HEK293 (cell line): ENCODE data around the gene SLX4.

Experiments
- BCL11A ChIP-seq: fragments of 450-650 bp; formaldehyde crosslinking; IDR thresholded peaks from 2 replicates; pipeline ENCODE4 v1.5.1; 2016; ENCODE audit warnings: low read depth, missing biosample characterization, missing genetic modification characterization
- GFI1B ChIP-seq: fragments of 450-650 bp; formaldehyde crosslinking; IDR thresholded peaks from 2 replicates; pipeline ENCODE4 v1.5.1; 2016; ENCODE audit warnings: missing biosample characterization, missing genetic modification characterization
- GLIS1 ChIP-seq: fragments of 450-650 bp; formaldehyde crosslinking; IDR thresholded peaks from 2 replicates; pipeline ENCODE4 v1.5.1; 2016; ENCODE audit warnings: missing biosample characterization, missing genetic modification characterization
- HOXA7 ChIP-seq: sonication (generic); formaldehyde crosslinking; IDR thresholded peaks from 2 replicates; pipeline ENCODE4 v1.8.1; 2022; ENCODE audit warnings: missing genetic modification reagents, borderline replicate concordance
- MEIS1 ChIP-seq: sonication (generic); formaldehyde crosslinking; IDR thresholded peaks from 2 replicates; pipeline ENCODE4 v1.8.1; 2022; ENCODE audit warnings: missing genetic modification reagents, mild to moderate bottlenecking, borderline replicate concordance
- OVOL3 ChIP-seq: fragments of 450-650 bp; formaldehyde crosslinking; IDR thresholded peaks from 2 replicates; pipeline ENCODE4 v1.5.1; 2016; ENCODE audit warnings: missing biosample characterization, missing genetic modification characterization
- REPIN1 ChIP-seq: fragments of 450-650 bp; formaldehyde crosslinking; IDR thresholded peaks from 2 replicates; pipeline ENCODE4 v1.5.1; 2017; ENCODE audit warnings: missing biosample characterization, missing genetic modification characterization, low read depth
- SCRT2 ChIP-seq: fragments of 450-650 bp; formaldehyde crosslinking; IDR thresholded peaks from 2 replicates; pipeline ENCODE4 v1.5.1; 2016; ENCODE audit warnings: missing biosample characterization, missing genetic modification characterization
- ZBTB48 ChIP-seq: fragments of 450-650 bp; formaldehyde crosslinking; IDR thresholded peaks from 2 replicates; pipeline ENCODE4 v1.5.1; 2016; ENCODE audit warnings: missing biosample characterization, missing genetic modification characterization
- ZNF132 ChIP-seq: fragments of 450-650 bp; formaldehyde crosslinking; IDR thresholded peaks from 2 replicates; pipeline ENCODE4 v1.5.1; 2017; ENCODE audit warnings: missing biosample characterization, missing genetic modification characterization, borderline replicate concordance
- ZNF16 ChIP-seq: fragments of 450-650 bp; formaldehyde crosslinking; IDR thresholded peaks from 2 replicates; pipeline ENCODE4 v1.5.1; 2016; ENCODE audit warnings: low read depth, missing biosample characterization, missing genetic modification characterization
- ZNF2 ChIP-seq: fragments of 450-650 bp; formaldehyde crosslinking; IDR thresholded peaks from 2 replicates; pipeline ENCODE4 v1.5.1; 2016; ENCODE audit warnings: missing biosample characterization, missing genetic modification characterization
- ZNF221 ChIP-seq: fragments of 450-650 bp; formaldehyde crosslinking; IDR thresholded peaks from 2 replicates; pipeline ENCODE4 v1.5.1; 2017; ENCODE audit warnings: missing biosample characterization, missing genetic modification characterization, borderline replicate concordance
- ZNF223 ChIP-seq: fragments of 450-650 bp; formaldehyde crosslinking; IDR thresholded peaks from 2 replicates; pipeline ENCODE4 v1.5.1; 2016; ENCODE audit warnings: missing biosample characterization, missing genetic modification characterization
- ZNF335 ChIP-seq: fragments of 450-650 bp; formaldehyde crosslinking; conservative IDR thresholded peaks from 2 replicates; pipeline ENCODE4 v1.5.1; 2016; ENCODE audit warnings: missing biosample characterization, missing genetic modification characterization
- ZNF426 ChIP-seq: fragments of 450-650 bp; formaldehyde crosslinking; IDR thresholded peaks from 2 replicates; pipeline ENCODE4 v1.5.1; 2017; ENCODE audit warnings: missing biosample characterization, missing genetic modification characterization, mild to moderate bottlenecking, inconsistent platforms, moderate library complexity
- ZNF514 ChIP-seq: fragments of 450-650 bp; formaldehyde crosslinking; IDR thresholded peaks from 2 replicates; pipeline ENCODE4 v1.5.1; 2016; ENCODE audit warnings: missing biosample characterization, missing genetic modification characterization
- ZNF530 ChIP-seq: fragments of 450-650 bp; formaldehyde crosslinking; IDR thresholded peaks from 2 replicates; pipeline ENCODE4 v1.5.1; 2016; ENCODE audit warnings: low read depth, missing biosample characterization, missing genetic modification characterization
- ZNF747 ChIP-seq: fragments of 450-650 bp; formaldehyde crosslinking; IDR thresholded peaks from 2 replicates; pipeline ENCODE4 v1.5.1; 2016; ENCODE audit warnings: missing biosample characterization, missing genetic modification characterization
- ZNF768 ChIP-seq: fragments of 450-650 bp; formaldehyde crosslinking; IDR thresholded peaks from 2 replicates; pipeline ENCODE4 v1.5.1; 2018; ENCODE audit warnings: missing biosample characterization, mild to moderate bottlenecking, missing genetic modification characterization
- TF ChIP-seq, protein P1 (sequence below): fragments of 450-650 bp; formaldehyde crosslinking; IDR thresholded peaks from 2 replicates; pipeline ENCODE4 v1.5.1; 2017; ENCODE audit warnings: missing biosample characterization, missing genetic modification characterization
- TF ChIP-seq, protein P2 (sequence below): fragments of 450-650 bp; IDR thresholded peaks from 2 replicates; pipeline ENCODE4 v1.5.1; 2018; ENCODE audit warnings: missing biosample characterization, missing genetic modification characterization
- TF ChIP-seq, protein P3 (sequence below): fragments of 450-650 bp; formaldehyde crosslinking; IDR thresholded peaks from 2 replicates; pipeline ENCODE4 v1.5.1; 2016; ENCODE audit warnings: missing biosample characterization, missing genetic modification characterization, borderline replicate concordance
- TF ChIP-seq, protein P4 (sequence below): fragments of 450-650 bp; formaldehyde crosslinking; conservative IDR thresholded peaks from 2 replicates; pipeline ENCODE4 v1.5.1; 2016; ENCODE audit warnings: low read depth, missing biosample characterization, missing genetic modification characterization
- TF ChIP-seq, protein P5 (sequence below): fragments of 450-650 bp; formaldehyde crosslinking; IDR thresholded peaks from 2 replicates; pipeline ENCODE4 v1.5.1; 2016; ENCODE audit warnings: missing biosample characterization, missing genetic modification characterization

SLX4 gene

DNA sequence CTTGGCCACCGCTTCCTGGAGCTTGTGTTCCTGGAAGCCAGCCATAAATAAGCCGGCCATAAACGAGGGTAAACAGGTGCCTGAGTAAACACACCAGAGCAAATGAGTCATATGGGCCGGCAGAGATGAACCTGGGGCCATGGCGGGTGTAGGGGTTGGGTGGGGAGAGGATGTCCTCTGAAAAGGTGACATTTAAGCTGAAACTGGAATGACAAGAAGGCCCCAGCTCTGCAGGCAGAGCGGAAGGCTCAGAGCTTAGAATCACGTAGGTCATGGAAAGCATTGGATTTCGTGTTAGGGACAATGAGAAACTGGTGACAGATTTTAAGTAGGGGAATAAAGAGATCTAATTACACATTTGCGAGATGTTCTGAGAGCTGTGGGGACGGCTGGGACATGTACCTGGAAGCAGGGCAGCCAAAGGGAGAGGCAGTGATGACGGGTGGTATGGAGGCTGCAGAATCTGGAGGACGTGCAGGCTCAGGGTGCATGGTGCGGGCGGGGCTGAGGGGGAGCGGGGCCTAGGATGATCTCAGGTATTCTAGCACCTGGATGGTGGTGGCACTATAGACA, 35.0 kb upstream of the SLX4 start (continued):
- TF ChIP-seq, protein P1, sequence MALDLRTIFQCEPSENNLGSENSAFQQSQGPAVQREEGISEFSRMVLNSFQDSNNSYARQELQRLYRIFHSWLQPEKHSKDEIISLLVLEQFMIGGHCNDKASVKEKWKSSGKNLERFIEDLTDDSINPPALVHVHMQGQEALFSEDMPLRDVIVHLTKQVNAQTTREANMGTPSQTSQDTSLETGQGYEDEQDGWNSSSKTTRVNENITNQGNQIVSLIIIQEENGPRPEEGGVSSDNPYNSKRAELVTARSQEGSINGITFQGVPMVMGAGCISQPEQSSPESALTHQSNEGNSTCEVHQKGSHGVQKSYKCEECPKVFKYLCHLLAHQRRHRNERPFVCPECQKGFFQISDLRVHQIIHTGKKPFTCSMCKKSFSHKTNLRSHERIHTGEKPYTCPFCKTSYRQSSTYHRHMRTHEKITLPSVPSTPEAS (tag by site-specific recombination) = no peak
- TF ChIP-seq GFI1B (tag by site-specific recombination) = no peak
- TF ChIP-seq BCL11A (tag by site-specific recombination) = no peak
- TF ChIP-seq SCRT2 (tag by site-specific recombination) = peak; percentile 98
- TF ChIP-seq ZNF335 (tag by site-specific recombination) = peak; percentile 57; the same call in 1 of the 2 replicates
- no peak for TF ChIP-seq OVOL3 (tag by site-specific recombination)
- TF ChIP-seq REPIN1 (tag by site-specific recombination) = no peak
- TF ChIP-seq, protein P2, sequence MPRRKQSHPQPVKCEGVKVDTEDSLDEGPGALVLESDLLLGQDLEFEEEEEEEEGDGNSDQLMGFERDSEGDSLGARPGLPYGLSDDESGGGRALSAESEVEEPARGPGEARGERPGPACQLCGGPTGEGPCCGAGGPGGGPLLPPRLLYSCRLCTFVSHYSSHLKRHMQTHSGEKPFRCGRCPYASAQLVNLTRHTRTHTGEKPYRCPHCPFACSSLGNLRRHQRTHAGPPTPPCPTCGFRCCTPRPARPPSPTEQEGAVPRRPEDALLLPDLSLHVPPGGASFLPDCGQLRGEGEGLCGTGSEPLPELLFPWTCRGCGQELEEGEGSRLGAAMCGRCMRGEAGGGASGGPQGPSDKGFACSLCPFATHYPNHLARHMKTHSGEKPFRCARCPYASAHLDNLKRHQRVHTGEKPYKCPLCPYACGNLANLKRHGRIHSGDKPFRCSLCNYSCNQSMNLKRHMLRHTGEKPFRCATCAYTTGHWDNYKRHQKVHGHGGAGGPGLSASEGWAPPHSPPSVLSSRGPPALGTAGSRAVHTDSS (tag by site-specific recombination) = no peak
- no peak for TF ChIP-seq ZNF768 (tag by site-specific recombination)
- TF ChIP-seq ZNF132 (tag by site-specific recombination) = no peak
- TF ChIP-seq, protein P3, sequence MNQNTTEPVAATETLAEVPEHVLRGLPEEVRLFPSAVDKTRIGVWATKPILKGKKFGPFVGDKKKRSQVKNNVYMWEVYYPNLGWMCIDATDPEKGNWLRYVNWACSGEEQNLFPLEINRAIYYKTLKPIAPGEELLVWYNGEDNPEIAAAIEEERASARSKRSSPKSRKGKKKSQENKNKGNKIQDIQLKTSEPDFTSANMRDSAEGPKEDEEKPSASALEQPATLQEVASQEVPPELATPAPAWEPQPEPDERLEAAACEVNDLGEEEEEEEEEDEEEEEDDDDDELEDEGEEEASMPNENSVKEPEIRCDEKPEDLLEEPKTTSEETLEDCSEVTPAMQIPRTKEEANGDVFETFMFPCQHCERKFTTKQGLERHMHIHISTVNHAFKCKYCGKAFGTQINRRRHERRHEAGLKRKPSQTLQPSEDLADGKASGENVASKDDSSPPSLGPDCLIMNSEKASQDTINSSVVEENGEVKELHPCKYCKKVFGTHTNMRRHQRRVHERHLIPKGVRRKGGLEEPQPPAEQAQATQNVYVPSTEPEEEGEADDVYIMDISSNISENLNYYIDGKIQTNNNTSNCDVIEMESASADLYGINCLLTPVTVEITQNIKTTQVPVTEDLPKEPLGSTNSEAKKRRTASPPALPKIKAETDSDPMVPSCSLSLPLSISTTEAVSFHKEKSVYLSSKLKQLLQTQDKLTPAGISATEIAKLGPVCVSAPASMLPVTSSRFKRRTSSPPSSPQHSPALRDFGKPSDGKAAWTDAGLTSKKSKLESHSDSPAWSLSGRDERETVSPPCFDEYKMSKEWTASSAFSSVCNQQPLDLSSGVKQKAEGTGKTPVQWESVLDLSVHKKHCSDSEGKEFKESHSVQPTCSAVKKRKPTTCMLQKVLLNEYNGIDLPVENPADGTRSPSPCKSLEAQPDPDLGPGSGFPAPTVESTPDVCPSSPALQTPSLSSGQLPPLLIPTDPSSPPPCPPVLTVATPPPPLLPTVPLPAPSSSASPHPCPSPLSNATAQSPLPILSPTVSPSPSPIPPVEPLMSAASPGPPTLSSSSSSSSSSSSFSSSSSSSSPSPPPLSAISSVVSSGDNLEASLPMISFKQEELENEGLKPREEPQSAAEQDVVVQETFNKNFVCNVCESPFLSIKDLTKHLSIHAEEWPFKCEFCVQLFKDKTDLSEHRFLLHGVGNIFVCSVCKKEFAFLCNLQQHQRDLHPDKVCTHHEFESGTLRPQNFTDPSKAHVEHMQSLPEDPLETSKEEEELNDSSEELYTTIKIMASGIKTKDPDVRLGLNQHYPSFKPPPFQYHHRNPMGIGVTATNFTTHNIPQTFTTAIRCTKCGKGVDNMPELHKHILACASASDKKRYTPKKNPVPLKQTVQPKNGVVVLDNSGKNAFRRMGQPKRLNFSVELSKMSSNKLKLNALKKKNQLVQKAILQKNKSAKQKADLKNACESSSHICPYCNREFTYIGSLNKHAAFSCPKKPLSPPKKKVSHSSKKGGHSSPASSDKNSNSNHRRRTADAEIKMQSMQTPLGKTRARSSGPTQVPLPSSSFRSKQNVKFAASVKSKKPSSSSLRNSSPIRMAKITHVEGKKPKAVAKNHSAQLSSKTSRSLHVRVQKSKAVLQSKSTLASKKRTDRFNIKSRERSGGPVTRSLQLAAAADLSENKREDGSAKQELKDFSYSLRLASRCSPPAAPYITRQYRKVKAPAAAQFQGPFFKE (tag by site-specific recombination) = no peak
- no peak for TF ChIP-seq ZNF426 (tag by site-specific recombination)
- peak; percentile 12; the same call in 1 of the 2 replicates for TF ChIP-seq GLIS1 (tag by site-specific recombination)
- TF ChIP-seq ZNF530 (tag by site-specific recombination) = no peak
- TF ChIP-seq ZNF514 (tag by site-specific recombination) = no peak
- TF ChIP-seq HOXA7 = no peak
- TF ChIP-seq, protein P4, sequence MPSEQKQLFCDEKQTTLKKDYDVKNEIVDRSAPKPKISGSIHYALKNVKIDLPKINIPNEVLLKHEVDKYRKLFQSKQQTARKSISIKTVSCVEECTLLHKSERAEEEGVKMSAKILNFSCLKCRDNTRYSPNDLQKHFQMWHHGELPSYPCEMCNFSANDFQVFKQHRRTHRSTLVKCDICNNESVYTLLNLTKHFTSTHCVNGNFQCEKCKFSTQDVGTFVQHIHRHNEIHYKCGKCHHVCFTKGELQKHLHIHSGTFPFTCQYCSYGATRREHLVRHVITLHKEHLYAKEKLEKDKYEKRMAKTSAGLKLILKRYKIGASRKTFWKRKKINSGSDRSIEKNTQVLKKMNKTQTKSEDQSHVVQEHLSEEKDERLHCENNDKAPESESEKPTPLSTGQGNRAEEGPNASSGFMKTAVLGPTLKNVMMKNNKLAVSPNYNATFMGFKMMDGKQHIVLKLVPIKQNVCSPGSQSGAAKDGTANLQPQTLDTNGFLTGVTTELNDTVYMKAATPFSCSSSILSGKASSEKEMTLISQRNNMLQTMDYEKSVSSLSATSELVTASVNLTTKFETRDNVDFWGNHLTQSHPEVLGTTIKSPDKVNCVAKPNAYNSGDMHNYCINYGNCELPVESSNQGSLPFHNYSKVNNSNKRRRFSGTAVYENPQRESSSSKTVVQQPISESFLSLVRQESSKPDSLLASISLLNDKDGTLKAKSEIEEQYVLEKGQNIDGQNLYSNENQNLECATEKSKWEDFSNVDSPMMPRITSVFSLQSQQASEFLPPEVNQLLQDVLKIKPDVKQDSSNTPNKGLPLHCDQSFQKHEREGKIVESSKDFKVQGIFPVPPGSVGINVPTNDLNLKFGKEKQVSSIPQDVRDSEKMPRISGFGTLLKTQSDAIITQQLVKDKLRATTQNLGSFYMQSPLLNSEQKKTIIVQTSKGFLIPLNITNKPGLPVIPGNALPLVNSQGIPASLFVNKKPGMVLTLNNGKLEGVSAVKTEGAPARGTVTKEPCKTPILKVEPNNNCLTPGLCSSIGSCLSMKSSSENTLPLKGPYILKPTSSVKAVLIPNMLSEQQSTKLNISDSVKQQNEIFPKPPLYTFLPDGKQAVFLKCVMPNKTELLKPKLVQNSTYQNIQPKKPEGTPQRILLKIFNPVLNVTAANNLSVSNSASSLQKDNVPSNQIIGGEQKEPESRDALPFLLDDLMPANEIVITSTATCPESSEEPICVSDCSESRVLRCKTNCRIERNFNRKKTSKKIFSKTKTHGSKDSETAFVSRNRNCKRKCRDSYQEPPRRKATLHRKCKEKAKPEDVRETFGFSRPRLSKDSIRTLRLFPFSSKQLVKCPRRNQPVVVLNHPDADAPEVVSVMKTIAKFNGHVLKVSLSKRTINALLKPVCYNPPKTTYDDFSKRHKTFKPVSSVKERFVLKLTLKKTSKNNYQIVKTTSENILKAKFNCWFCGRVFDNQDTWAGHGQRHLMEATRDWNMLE (tag by site-specific recombination) = no peak
- TF ChIP-seq ZNF223 (tag by site-specific recombination) = no peak
- no peak for TF ChIP-seq ZNF747 (tag by site-specific recombination)
- TF ChIP-seq, protein P5, sequence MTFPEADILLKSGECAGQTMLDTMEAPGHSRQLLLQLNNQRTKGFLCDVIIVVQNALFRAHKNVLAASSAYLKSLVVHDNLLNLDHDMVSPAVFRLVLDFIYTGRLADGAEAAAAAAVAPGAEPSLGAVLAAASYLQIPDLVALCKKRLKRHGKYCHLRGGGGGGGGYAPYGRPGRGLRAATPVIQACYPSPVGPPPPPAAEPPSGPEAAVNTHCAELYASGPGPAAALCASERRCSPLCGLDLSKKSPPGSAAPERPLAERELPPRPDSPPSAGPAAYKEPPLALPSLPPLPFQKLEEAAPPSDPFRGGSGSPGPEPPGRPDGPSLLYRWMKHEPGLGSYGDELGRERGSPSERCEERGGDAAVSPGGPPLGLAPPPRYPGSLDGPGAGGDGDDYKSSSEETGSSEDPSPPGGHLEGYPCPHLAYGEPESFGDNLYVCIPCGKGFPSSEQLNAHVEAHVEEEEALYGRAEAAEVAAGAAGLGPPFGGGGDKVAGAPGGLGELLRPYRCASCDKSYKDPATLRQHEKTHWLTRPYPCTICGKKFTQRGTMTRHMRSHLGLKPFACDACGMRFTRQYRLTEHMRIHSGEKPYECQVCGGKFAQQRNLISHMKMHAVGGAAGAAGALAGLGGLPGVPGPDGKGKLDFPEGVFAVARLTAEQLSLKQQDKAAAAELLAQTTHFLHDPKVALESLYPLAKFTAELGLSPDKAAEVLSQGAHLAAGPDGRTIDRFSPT (tag by site-specific recombination) = 0 out of 2 replicates have a peak, but pooled peaks have one; percentile 24
- TF ChIP-seq ZBTB48 = peak; percentile 57; the same call in 1 of the 2 replicates
- no peak for TF ChIP-seq ZNF221 (tag by site-specific recombination)
- TF ChIP-seq ZNF2 (tag by site-specific recombination) = no peak
- TF ChIP-seq ZNF16 (tag by site-specific recombination) = no peak
- TF ChIP-seq MEIS1 (CRISPR knock-in tag) = no peak
